Kasumi-1 (cell line): Measurements from ENCODE around the gene IL1R2.

Experiments
- DNase-seq, 2 experiments: peaks; one replicate each; lab custom pipeline; 2025; lab: John Stamatoyannopoulos, UW

IL1R2 gene

DNA sequence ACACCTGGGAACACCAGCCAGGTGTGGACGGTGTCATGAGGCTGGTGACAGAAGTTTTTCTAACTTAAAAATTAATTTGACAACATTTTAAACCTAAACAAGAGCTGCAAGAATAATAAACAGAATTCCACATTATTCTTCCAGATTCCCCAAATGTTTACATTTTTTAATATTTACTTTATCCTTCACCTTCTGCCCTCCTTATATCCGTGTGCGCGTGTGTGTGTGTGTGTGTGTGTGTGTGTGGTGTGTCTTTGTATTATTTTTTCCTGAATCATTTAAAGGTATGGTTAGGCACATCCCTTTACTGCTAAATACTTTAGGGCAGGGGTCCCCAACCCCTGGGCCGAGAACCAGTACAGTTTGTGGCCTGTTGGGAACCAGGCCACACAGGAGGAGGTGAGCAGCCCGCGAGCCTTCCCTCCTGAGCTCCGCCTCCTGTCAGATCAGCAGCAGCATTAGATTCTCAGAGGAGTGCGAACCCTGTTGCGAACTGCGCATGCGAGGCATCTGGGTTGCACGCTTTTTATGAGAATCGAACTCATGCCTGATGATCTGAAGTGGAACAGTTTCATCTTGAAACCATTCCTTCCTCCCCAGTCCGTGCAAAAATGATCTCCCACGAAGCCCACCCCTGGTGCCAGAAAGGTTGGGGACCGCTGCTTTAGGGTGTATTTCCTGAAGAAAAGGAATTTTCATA lies 16.4 kb upstream of the IL1R2 start:
- no peak for DNase-seq

DNA sequence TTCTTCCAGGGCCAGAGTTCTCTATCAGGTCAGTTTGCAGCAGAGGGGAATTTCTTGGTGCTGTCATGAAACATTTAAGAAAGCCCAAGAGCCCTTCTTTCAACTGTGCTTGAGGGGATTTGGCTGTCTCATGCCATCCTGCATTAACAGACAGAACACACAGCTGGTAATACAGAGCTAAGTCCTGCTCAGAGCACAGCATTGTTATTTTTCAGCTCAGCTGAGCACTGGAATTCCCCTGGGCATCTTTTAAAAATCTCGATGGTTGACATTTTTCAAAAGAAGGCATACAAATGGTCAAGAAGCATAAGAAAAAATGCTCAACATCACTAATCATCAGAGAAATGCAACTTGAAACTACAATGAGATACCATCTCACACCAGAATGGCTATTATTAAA lies 14.9 kb upstream of the IL1R2 start:
- no peak for DNase-seq

DNA sequence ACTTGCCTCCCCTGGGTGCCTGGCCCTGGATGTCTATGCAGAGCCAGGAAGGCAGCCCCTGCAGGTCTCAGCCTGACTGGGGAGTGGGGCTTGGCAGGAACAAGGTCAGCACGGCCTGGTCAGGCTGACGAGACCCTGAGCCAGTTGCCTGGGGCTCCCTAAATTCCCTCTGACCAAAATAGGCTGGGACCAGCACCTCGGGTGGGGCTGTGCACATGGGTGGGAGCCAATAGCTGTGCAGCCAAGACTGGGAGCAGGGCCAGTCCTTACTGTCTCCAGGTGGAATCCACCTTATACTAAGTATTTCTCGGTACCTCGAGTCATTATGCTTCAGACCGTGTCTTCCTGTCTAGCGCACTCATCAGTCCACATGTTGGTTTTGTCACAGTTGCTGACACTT lies 11.4 kb upstream of the IL1R2 start:
- no peak for DNase-seq

DNA sequence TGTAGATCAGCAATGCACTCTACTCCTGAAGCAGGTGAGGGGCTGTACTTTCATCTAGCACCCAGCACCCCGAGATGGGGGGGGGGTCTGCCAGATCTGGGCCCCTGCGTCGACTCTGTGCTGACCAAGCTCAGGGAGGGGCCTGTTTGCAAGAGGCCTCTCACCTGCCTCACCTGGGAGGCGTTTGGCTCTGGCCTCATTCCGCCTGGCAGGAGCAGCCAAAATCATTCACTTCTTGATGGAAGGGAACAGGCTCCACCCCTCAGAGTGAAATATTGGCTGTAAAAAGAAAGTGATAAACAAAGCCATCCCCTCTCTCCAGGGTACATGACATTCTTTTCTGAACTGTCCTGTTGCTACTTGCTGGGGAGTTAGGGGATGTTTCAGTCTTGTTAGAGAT lies 10.7 kb upstream of the IL1R2 start:
- DNase-seq: no peak

DNA sequence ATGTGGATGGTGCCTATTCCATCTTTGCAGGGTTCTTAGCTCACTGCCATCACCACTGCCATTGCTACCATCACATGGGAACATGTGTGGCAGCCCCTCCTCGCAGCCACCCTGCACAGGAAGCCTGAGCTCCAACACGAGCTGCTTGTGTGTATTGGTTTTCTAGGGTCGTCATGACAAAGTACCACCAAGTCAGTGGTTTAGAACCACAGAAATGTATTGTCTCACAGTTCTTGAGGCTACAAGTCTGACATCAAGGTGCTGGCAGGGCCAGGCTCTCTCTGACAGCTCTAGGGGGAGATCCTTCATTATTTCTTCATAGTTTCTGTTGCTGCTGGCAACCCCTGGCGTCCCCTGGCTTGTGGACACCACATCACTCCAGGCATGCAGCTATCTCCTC lies 10.3 kb upstream of the IL1R2 start:
- no peak for DNase-seq

DNA sequence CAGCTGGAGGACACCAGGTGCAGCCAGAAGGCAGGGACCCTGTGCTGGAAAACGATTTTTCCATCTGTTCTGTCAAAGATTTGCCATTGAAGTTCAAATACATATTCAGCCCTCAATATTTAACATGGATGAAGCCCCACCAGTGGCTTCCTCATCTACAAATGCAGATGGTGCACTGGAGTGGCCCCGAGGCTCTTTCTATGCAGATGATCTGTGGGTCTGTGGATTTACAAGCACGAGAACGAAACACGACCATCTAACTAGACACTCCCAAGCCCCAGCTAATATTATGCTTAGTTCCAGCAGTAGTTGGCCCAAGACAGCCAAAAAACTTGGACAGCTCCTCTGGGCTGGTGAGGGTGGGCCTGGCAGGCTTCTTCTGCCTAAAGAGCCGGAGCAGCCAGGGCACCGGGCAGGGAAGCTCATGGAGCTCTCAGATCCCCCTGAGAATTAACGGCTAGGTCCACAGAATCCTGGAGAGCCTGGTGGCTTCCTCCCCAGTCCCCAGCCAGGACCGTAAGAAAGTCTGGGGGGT lies 9.2 kb upstream of the IL1R2 start:
- no peak for DNase-seq

DNA sequence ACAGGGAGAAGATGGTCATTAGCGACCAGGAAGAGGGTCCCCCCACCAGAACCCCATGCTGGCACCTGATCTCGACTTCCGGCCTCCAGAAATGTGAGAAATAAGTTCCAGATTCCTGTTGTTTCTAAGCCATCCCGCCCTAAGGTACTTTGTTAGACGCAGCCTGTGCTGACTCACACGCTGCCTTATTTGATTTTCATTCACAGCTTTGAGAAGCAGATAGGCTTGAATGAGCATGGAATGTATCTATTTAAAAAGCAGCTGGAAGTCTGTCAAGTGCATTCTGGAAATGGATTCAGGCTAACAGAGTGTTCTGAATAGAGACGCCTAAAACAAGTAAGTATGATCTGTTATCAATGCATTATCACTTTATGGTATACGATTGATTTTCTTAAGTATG lies 8.3 kb upstream of the IL1R2 start:
- DNase-seq: no peak

DNA sequence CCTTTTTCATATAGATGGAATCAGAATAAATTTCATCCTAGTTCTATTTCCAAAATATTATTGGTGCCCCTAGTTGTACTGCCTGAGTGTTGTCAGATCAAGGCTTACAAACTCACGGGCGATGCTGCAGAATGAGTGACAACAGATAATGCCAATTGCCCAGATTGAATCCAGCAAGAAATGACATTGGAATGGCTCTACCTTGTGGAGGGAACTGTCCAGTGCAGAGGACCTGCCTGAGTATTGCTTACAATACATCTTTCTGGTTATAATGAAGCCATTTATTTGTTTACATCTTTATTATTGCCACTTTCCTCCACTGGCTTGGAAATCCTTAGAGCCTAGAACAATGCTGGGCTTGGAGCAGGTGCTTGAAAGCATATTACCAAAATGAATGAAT lies 7.8 kb upstream of the IL1R2 start:
- peak in 1 of 2 experiments; percentile 5 for DNase-seq

DNA sequence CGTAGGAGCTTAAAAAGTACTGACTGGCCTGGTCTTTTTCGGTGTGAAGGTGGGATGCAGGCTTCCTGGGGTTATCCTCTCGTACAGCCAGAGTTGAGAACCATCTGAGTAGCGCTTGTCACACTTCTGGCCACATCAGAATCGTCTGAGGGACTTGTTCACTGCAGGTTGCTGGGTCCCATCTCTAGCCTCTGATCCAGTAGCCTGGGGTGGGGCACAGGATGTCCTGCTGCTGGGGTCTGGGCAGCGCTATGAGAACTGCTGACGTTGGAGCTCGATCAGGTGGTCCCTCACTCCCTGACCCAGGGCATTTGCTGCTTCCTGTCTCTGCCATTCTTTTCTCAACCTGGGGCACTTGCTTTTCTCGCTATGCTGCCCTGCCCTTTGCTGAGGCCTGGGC lies 7.1 kb upstream of the IL1R2 start:
- no peak for DNase-seq

DNA sequence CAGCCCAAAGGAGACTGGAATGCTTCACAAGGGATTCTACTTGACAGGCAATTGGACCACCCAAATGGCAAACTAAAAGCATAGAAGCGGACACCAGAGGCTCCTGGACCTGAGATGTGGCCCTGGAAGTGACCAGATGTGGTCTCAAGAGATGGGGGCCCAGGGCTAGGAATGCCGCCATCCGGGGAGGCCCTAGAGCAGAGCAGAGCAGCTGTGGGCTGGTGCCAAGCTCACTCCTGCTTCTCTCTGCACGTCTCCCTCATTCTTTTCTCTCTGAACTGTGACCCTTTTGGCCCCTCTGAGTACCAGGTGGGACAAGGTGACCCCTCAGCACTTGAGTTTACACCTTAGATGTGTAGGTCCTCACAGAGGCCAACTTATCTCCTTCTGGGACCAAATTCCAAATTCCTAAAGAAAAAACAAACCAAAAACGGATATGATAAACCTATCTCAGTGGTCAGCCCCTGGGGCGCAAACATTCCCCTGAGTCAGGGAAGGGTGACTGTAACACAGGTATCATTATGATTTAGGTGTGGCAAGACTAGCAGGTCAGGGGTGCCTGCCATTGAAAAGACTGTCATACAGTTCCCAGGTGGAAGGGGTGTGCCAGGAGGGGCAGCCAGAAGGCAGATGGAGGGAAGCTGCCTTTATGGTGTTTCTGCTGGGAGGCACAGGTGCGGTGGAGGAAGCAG lies 6.5 kb upstream of the IL1R2 start:
- no peak for DNase-seq

DNA sequence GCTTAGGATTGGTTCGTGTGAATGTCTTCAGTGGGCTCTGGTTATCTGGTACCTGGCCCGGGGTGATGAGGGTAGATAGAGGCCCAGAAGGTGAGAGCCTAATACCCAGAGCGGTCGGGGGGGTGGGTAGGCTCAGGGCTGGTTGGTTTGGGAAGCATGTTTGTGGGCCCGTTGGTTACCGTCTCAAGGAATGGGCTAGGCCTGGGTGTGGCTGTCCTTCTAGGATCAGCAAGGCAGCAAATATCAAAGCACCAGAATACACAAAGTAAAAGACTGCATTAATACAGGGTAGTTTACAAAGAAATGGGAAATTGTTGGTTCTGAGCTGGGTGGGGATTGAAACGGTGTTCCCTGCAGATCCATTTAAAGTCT lies 6.0 kb upstream of the IL1R2 start:
- DNase-seq: no peak

DNA sequence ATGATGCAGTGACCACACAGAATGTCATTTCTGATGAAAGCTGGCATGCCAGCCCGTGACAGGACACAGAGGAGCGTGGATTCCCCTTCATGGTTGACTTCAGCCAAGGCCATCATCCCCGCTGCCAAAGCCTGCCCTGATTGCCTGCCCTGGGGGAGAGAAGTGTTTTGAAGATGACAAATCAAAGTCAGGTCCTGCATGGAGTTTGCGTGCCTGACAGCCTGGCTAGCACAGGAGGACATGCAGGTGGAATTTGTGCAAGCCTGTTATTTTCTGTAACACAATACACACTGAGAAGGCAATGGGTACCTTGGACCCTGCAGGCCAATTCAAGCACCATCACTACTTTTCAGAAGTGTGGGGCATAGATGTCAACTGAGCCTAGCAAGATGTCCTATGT lies 5.4 kb upstream of the IL1R2 start:
- no peak for DNase-seq

DNA sequence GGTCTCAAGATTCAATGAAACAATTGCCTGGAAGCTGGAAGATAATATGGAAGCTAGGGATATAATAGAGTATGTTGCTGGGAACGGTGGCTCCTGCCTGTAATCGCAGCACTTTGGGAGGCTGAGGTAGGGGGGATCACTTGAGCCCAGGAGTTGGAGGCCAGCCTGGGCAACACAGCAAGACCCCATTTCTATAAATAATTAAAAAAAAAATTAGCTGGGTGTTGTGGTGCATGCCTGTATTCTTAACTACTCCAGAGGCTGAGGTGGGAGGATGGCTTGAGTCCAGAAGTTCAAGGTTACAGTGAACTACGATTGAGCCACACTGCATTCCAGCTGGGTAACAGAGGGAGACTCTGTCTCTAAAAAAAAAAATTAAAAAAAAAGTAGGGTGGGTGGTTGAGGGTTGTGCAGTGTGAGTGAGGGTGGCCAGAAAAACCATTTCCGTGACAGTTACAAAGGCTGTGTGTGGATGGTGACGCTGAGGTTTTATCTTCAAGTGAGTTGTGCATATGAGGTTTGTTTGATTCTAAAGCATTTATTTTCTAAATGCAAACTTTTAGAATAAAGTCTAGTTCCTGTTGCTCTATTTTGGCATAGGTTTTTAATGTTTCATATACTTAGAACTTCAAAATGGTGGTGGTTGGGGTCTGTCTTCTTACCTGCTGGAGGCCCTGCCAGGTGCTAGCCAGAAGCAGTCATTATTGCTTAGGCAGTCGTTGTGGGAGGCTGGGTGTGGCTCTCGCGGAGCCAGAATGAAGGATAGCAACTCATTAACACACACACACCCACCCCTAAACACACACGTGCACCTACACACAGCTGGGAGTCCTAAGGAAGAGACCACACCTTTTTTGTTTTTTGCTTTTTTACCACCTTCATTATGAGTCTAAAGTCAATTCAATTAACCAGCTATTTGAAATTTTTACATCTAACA lies 4.7 kb upstream of the IL1R2 start:
- DNase-seq: no peak

DNA sequence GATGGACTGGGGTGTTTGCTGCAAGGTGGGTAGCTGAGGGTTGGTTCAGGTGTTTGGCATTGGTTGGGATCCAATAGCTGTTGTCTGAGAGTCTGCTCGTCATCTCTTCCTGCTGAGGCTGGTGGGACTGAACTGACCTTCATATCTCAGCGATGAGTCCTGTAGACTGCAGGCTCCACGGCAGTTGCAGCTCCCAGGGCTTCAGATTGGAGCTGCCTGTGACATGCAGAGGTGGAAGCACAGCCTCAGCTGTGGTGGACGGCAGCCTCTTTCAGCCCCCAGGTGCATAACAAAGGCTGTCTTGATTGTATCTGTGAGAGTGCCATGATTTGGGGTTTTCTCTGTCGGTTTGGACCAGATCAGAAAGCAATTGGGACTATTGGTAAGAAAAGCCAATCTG lies 3.9 kb upstream of the IL1R2 start:
- DNase-seq: no peak

DNA sequence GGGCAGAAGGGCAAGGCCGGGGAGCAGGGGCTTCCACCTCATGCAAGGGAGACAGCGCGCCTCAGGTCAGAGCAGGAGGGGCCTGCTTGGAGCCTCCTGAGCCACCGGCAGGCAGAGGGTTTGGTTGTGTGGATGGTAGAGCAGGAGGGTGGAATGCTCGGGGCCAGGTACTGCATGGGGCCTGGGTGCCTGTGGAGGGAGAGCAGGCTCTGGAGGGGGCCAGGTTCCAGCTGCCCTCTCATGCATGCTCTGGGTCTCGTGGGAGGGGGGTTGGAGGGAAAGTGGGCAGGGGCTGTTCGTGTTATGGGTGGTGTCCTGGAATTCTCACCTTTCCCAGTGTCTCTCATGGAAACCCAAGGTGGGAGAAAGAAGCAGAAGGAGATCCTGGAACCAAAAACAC lies 3.2 kb upstream of the IL1R2 start:
- no peak for DNase-seq

DNA sequence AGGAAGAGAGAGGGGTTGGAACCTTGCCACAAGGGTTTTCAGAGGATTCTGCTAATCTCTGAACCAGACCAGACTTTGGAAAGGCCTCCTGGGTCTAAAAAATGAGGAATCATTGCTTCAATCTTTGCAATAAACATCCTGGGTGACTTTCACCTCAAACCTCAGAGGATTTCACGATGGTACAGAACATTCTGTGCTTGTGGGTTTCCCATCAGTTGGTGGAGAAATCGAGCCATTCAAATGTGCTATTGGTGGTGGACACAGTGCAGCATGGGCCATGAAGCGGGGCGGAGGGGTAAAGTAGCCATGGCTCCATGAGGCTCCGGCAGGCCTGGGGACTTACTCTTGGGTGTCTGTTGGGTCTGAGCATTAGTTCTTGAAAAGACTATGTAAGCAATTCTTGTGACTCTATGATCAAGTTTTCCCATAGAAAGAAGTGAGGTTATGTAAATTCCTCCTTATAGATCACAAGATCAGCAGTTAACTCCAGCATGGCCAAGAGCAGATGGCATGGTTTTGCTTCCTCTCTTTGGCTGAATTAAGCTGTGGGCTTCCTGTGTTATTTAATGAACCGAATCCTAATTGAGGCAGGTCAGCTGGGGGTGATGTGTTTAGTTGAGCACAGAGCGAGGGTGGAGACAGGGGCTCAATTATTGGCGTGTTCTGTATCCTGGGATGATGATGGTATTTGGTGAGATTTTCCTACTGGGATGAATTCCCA lies 1.9 kb upstream of the IL1R2 start:
- no peak for DNase-seq

DNA sequence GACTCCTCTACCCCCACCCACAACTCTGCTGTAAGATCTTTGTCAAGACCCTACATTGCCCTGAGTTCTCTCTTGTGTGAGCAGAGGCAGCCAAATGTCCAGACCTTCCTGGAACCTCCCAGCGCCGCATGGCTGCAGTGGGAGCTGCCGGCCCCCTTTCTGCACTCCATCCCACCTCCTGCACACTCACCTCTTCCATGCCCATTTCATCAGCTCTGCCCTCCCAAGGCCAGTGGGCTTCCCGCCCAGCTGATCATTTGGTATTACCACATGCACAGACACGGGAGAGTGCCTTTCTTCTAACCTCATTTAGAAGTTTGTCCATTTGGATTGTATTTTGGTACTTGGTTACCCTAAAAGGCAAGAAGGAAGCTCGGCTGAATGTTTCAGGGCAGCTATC lies 2.0 kb downstream of the IL1R2 start:
- DNase-seq: no peak

DNA sequence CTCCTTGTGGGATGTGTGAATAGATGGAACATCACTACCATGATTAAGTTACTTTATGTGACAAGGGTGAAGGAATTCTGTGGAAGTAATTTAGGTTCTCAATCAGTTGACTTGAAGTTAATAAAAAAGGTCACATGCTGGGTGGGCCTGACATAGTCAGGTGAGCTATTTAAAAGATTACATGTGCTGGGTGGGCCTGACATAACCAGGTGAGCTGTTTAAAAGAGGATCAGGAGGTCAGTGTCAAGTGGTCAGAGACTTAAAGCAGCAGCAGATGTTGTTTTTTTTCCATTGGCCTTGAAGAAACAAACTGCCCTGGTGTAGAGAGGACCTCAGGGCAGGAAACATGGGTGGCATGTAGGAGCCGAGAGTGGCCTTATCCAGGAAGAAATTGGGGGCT lies 3.3 kb downstream of the IL1R2 start:
- no peak for DNase-seq

DNA sequence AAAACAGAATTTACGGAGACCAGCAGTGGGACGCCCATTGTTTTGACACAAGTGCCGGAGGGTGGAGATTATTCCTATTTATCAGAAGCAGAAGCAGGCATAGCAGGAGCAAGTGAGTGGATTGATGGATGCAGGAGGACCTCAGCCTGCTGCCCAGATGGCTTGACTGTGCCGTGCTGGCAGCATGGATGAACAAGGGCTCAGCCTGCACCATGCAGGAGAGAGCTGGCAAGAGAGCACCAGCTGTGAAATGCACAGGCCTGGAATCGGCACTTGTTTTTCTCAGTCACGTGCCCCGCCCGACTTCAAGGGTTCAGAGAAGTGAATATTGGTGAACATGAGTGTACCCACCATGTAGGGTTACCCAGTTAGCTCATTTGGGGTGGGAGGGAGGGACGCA lies 4.0 kb downstream of the IL1R2 start:
- DNase-seq: no peak

DNA sequence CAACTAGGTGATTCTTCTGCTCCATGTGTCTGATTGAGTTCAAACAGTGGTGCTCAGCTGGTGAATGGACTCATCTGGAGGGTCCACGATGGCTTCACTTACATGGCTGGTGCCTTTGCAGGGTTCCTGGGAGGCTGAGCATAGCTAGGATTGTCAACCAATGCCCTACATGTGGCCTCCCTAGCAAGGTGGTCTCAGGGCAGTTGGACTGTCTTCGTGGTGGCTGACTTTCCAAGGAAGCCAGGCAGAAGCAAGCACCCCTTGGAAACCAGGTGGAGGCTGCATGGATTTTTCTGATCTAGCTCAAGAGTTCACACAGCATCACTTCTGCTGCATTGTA lies 6.8 kb downstream of the IL1R2 start:
- DNase-seq: no peak

DNA sequence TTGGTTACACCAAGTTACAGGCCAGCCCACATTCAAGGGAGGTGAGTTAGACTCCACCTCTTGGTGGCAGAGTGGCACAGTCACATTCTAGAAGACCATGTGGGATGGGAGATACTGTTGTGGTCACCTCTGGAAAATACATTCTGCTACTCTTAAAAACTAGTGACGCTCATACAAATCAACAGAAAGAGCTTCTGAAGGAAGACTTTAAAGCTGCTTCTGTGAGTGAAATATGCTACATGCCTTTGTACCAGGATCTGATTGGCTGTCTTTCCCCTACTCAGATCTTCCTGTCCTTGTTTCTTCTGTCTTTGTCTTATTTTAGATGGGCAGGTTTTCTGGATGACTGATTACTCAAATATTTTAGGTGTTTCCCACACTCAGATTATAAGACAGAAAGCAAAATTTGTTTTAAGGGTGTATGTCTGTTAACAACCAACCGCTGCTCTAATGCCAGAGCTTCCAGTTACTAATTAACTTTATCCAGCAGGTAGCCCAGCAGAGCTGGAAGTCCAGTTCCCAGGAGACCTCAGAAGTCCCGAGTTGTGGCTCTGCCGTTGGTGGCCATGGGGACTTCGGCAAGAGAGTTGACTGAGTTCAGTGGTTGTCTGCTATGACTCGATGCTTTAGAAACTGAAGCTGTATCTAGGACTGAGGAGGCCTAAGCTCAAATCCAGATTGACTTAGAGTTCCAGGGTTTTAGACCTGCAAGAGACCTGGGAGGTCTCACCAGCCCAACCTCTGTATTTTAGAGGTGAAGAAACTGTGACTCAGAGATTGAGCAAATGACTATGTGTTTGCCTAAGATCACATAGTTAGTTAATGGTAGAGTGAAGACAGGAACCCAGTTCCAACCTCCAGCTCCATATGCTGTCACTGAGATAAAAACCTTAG lies 7.4 kb downstream of the IL1R2 start:
- DNase-seq: no peak
